HepG2 (cell line): ENCODE results near the gene SETD1A. TPM values are rescaled to one million over a fixed set of nuclear protein-coding genes. Genes with fewer than 3 reads are reported as not detected.
A peak's percentile ranks its signal among the peaks of the same experiment; 100 is the strongest.

ENCODE experiments used
- CAMTA2 ChIP-seq: sonication (generic); formaldehyde crosslinking; IDR thresholded peaks from 2 replicates; pipeline ENCODE4 v1.4.0; 2020; ENCODE audit warnings: mild to moderate bottlenecking, missing genetic modification reagents, borderline replicate concordance
- EEA1 ChIP-seq: sonication (generic); formaldehyde crosslinking; IDR thresholded peaks from 2 replicates; pipeline ENCODE4 v1.5.1; 2020; ENCODE audit warnings: mild to moderate bottlenecking, missing genetic modification reagents, borderline replicate concordance
- GABPA ChIP-seq, 2 experiments: IDR thresholded peaks; 2 replicates each; pipeline ENCODE4 v1.6.1; 2011 to 2016; ENCODE audit warnings: low read depth in 2 of 2, low read length in 1 of 2, missing biosample characterization in 1 of 2, missing genetic modification characterization in 1 of 2
- GATA4 ChIP-seq: sonication (generic); IDR thresholded peaks from 2 replicates; pipeline ENCODE4 v1.6.1; 2016; ENCODE audit warnings: antibody characterized with exemption, low read depth, borderline replicate concordance
- KLF16 ChIP-seq, 2 experiments: sonication (generic) in 1 of 2; formaldehyde crosslinking in 1 of 2; IDR thresholded peaks; 2 replicates each; pipeline versions ENCODE4 v1.6.1 to v1.8.0; 2016 to 2023; ENCODE audit warnings: missing genetic modification reagents in 2 of 2, missing compliant biosample characterization in 1 of 2
- MAFF ChIP-seq: IDR thresholded peaks from 2 replicates; pipeline ENCODE4 v1.6.1; 2011; ENCODE audit warnings: low read depth, low read length, improper control_type of control experiment
- MAZ ChIP-seq, 2 experiments: sonication (generic) in 1 of 2; formaldehyde crosslinking in 1 of 2; IDR thresholded peaks; 2 replicates each; pipeline versions ENCODE4 v1.5.0 to v1.6.1; 2012 to 2020; ENCODE audit warnings: low read depth in 2 of 2, mild to moderate bottlenecking in 2 of 2, borderline replicate concordance in 1 of 2, improper control_type of control experiment in 1 of 2, low read length in 1 of 2, missing genetic modification reagents in 1 of 2, moderate library complexity in 1 of 2
- RNF2 ChIP-seq: fragments of 450-650 bp; conservative IDR thresholded peaks from 2 replicates; pipeline ENCODE4 v1.6.1; 2016; ENCODE audit warnings: low read depth
- SMAD1 ChIP-seq: sonication (generic); formaldehyde crosslinking; IDR thresholded peaks from 2 replicates; pipeline ENCODE4 v1.4.0; 2020; ENCODE audit warnings: missing genetic modification reagents, low read depth, mild to moderate bottlenecking, borderline replicate concordance
- TOPORS ChIP-seq: sonication (generic); formaldehyde crosslinking; IDR thresholded peaks from 2 replicates; pipeline ENCODE4 v1.8.0; 2023; ENCODE audit warnings: mild to moderate bottlenecking, missing genetic modification reagents
- ZBTB7A ChIP-seq: sonication (generic); formaldehyde crosslinking; IDR thresholded peaks from 2 replicates; pipeline ENCODE4 v1.8.0; 2022; ENCODE audit warnings: mild to moderate bottlenecking, missing genetic modification reagents
- ZFAT ChIP-seq: sonication (generic); formaldehyde crosslinking; conservative IDR thresholded peaks from 2 replicates; pipeline ENCODE4 v1.8.1; 2023; ENCODE audit warnings: missing genetic modification reagents, inconsistent platforms
- ZNF235 ChIP-seq: sonication (generic); formaldehyde crosslinking; IDR thresholded peaks from 2 replicates; pipeline ENCODE4 v1.8.1; 2023; ENCODE audit warnings: mild to moderate bottlenecking, missing genetic modification reagents, borderline replicate concordance
- ZNF709 ChIP-seq: sonication (generic); formaldehyde crosslinking; IDR thresholded peaks from 2 replicates; pipeline ENCODE4 v1.5.0; 2020; ENCODE audit warnings: mild to moderate bottlenecking, missing genetic modification reagents
- ZNF720 ChIP-seq: sonication (generic); formaldehyde crosslinking; IDR thresholded peaks from 2 replicates; pipeline ENCODE4 v1.4.0; 2020; ENCODE audit warnings: missing genetic modification reagents
- ZNF768 ChIP-seq: sonication (generic); formaldehyde crosslinking; IDR thresholded peaks from 2 replicates; pipeline ENCODE4 v1.4.0; 2020; ENCODE audit warnings: missing genetic modification reagents
- ZSCAN31 ChIP-seq: sonication (generic); formaldehyde crosslinking; IDR thresholded peaks from 2 replicates; pipeline ENCODE4 v1.5.0; 2020; ENCODE audit warnings: low read depth, mild to moderate bottlenecking, missing genetic modification reagents
- polyA plus RNA-seq, 8 experiments: library from polyadenylated mRNA; depleted of rRNA in 3 of 8; stranded (reverse) in 7 of 8; unstranded in 1 of 8; fragments of >200 nt; fragmentation: Illumina TruSeq in 4 of 8; extraction: Trizol in 4 of 8; gene quantifications; 2 replicates each; pipeline versions ENCODE4 v1.2.1 to v1.2.3, GENCODE V29; 2011 to 2016; ENCODE audit warnings: low read depth in 4 of 8, missing spikeins in 1 of 8, mixed read lengths in 1 of 8; ENCODE audit not compliant: insufficient read depth in 1 of 8
- total RNA-seq, 5 experiments: library from RNA; depleted of rRNA; stranded (reverse); fragments of >200 nt; fragmentation: Illumina TruSeq; extraction: Trizol; gene quantifications; 2 replicates each; pipeline ENCODE4 v1.2.3, GENCODE V29; 2016; ENCODE audit warnings: low read depth in 1 of 5
- TF ChIP-seq, protein P1 (sequence below): sonication (generic); formaldehyde crosslinking; IDR thresholded peaks from 2 replicates; pipeline ENCODE4 v1.4.0; 2020; ENCODE audit warnings: missing genetic modification reagents
- TF ChIP-seq, protein P2 (sequence below): sonication (generic); formaldehyde crosslinking; IDR thresholded peaks from 2 replicates; pipeline ENCODE4 v1.4.0; 2020; ENCODE audit warnings: missing genetic modification reagents
- TF ChIP-seq, protein P3 (sequence below): sonication (generic); formaldehyde crosslinking; IDR thresholded peaks from 2 replicates; pipeline ENCODE4 v1.9.0; 2022; ENCODE audit warnings: missing genetic modification reagents, mild to moderate bottlenecking, borderline replicate concordance

The SETD1A gene
- total and polyA plus RNA-seq, 2 of the 13 experiments (the other 11 are each of a cell fraction or from before 2014, with no cell fraction given) = 3.8 to 5.6 TPM

DNA sequence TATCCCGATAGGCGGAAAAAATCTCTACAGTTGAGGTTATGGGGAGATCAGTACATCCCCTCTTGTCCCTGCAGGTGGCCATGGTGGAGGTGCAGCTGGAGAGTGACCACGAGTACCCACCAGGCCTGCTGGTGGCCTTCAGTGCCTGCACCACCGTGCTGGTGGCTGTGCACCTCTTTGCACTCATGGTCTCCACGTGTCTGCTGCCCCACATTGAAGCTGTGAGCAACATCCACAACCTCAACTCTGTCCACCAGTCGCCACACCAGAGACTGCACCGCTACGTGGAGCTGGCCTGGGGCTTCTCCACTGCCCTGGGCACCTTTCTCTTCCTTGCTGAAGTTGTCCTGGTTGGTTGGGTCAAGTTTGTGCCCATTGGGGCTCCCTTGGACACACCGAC lies 4.4 kb upstream of the SETD1A start (continued):
- TF ChIP-seq ZNF768 (CRISPR knock-in tag) = peak; percentile 59; the same call in 1 of the 2 replicates
- TF ChIP-seq, protein P1, sequence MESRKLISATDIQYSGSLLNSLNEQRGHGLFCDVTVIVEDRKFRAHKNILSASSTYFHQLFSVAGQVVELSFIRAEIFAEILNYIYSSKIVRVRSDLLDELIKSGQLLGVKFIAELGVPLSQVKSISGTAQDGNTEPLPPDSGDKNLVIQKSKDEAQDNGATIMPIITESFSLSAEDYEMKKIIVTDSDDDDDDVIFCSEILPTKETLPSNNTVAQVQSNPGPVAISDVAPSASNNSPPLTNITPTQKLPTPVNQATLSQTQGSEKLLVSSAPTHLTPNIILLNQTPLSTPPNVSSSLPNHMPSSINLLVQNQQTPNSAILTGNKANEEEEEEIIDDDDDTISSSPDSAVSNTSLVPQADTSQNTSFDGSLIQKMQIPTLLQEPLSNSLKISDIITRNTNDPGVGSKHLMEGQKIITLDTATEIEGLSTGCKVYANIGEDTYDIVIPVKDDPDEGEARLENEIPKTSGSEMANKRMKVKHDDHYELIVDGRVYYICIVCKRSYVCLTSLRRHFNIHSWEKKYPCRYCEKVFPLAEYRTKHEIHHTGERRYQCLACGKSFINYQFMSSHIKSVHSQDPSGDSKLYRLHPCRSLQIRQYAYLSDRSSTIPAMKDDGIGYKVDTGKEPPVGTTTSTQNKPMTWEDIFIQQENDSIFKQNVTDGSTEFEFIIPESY (CRISPR knock-in tag) = 0 out of 2 replicates have a peak, but pooled peaks have one; percentile 10
- no peak for TF ChIP-seq EEA1 (CRISPR knock-in tag)
- TF ChIP-seq ZNF720 = no peak
- TF ChIP-seq CAMTA2 = 0 out of 2 replicates have a peak, but pooled peaks have one; percentile 11
- TF ChIP-seq GABPA (IDR thresholded peaks at IDR 0.05; ENCODE audit: low read depth, low read length) = no peak
- no peak for TF ChIP-seq GABPA (CRISPR knock-in tag; IDR thresholded peaks at IDR 0.05; ENCODE audit: low read depth)
- 0 out of 2 replicates have a peak, but pooled peaks have one; percentile 5 for TF ChIP-seq SMAD1
- TF ChIP-seq TOPORS = no peak
- TF ChIP-seq KLF16 (CRISPR knock-in tag; IDR thresholded peaks at IDR 0.05) = peak in 1 of 2 experiments; percentile 86; a peak in 1 of 4 replicates
- no peak for TF ChIP-seq ZBTB7A (CRISPR knock-in tag)
- no peak for TF ChIP-seq RNF2
- no peak for TF ChIP-seq GATA4
- no peak for TF ChIP-seq MAFF
- TF ChIP-seq ZSCAN31 (CRISPR knock-in tag) = 0 out of 2 replicates have a peak, but pooled peaks have one; percentile 3
- no peak for TF ChIP-seq ZNF235 (CRISPR knock-in tag)
- TF ChIP-seq, protein P2, sequence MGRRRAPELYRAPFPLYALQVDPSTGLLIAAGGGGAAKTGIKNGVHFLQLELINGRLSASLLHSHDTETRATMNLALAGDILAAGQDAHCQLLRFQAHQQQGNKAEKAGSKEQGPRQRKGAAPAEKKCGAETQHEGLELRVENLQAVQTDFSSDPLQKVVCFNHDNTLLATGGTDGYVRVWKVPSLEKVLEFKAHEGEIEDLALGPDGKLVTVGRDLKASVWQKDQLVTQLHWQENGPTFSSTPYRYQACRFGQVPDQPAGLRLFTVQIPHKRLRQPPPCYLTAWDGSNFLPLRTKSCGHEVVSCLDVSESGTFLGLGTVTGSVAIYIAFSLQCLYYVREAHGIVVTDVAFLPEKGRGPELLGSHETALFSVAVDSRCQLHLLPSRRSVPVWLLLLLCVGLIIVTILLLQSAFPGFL (CRISPR knock-in tag) = no peak
- no peak for TF ChIP-seq ZFAT (CRISPR knock-in tag)
- TF ChIP-seq, protein P3, sequence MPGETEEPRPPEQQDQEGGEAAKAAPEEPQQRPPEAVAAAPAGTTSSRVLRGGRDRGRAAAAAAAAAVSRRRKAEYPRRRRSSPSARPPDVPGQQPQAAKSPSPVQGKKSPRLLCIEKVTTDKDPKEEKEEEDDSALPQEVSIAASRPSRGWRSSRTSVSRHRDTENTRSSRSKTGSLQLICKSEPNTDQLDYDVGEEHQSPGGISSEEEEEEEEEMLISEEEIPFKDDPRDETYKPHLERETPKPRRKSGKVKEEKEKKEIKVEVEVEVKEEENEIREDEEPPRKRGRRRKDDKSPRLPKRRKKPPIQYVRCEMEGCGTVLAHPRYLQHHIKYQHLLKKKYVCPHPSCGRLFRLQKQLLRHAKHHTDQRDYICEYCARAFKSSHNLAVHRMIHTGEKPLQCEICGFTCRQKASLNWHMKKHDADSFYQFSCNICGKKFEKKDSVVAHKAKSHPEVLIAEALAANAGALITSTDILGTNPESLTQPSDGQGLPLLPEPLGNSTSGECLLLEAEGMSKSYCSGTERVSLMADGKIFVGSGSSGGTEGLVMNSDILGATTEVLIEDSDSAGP (CRISPR knock-in tag) = peak; percentile 64; the same call in 1 of the 2 replicates
- no peak for TF ChIP-seq ZNF709
- no peak for TF ChIP-seq MAZ (IDR thresholded peaks at IDR 0.05; ENCODE audit: borderline replicate concordance, low read depth, low read length)
- 0 out of 2 replicates have a peak, but pooled peaks have one; percentile 15 for TF ChIP-seq MAZ (CRISPR knock-in tag; IDR thresholded peaks at IDR 0.05; ENCODE audit: low read depth)
